IMR-90 (cell line): ENCODE data around the gene SLIT1.

Source experiments
- BHLHE40 ChIP-seq: fragments of 150-350 bp; IDR thresholded peaks from 2 replicates; pipeline ENCODE4 v1.6.1; 2016; ENCODE audit warnings: mild to moderate bottlenecking, low read depth, low read length
- CEBPB ChIP-seq: IDR thresholded peaks from 2 replicates; pipeline ENCODE4 v1.6.1; 2012; ENCODE audit warnings: low read depth, low read length, improper control_type of control experiment
- CHD1 ChIP-seq: IDR thresholded peaks from 2 replicates; pipeline ENCODE4 v1.6.1; 2012; ENCODE audit warnings: low read depth, low read length, improper control_type of control experiment
- CTCF ChIP-seq: conservative IDR thresholded peaks from 2 replicates; pipeline ENCODE4 v1.5.1; 2012; ENCODE audit warnings: mild to moderate bottlenecking, low read depth, low read length, improper control_type of control experiment
- ELK1 ChIP-seq: fragments of 150-350 bp; IDR thresholded peaks from 2 replicates; pipeline ENCODE4 v1.6.1; 2016; ENCODE audit warnings: low read depth, mild to moderate bottlenecking, low read length, moderate library complexity, borderline replicate concordance
- FOS ChIP-seq: fragments of 150-350 bp; IDR thresholded peaks from 2 replicates; pipeline ENCODE4 v1.6.1; 2016; ENCODE audit warnings: low read depth, low read length
- MAFK ChIP-seq: IDR thresholded peaks from 2 replicates; pipeline ENCODE4 v1.6.1; 2012; ENCODE audit warnings: low read depth, low read length, improper control_type of control experiment
- NFE2L2 ChIP-seq: fragments of 150-350 bp; IDR thresholded peaks from 2 replicates; pipeline ENCODE4 v1.6.1; 2016; ENCODE audit warnings: low read depth, mild to moderate bottlenecking, low read length
- POLR2A ChIP-seq: IDR thresholded peaks from 2 replicates; pipeline ENCODE4 v1.6.1; 2012; ENCODE audit warnings: mild to moderate bottlenecking, low read depth, low read length
- RAD21 ChIP-seq: IDR thresholded peaks from 2 replicates; pipeline ENCODE4 v1.6.1; 2012; ENCODE audit warnings: low read length, improper control_type of control experiment
- SMC3 ChIP-seq: fragments of 150-350 bp; IDR thresholded peaks from 2 replicates; pipeline ENCODE4 v1.6.1; 2016; ENCODE audit warnings: low read depth, mild to moderate bottlenecking, antibody characterized with exemption, low read length, moderate library complexity
- USF2 ChIP-seq: fragments of 150-350 bp; IDR thresholded peaks from 2 replicates; pipeline ENCODE4 v1.6.1; 2017; ENCODE audit warnings: mild to moderate bottlenecking, antibody characterized with exemption, low read length, low read depth

- no peak for TF ChIP-seq POLR2A
- no peak for TF ChIP-seq CTCF
- TF ChIP-seq MAFK = no peak
- TF ChIP-seq RAD21 = no peak
- TF ChIP-seq USF2 = no peak
- no peak for TF ChIP-seq CEBPB
- TF ChIP-seq BHLHE40 = no peak
- no peak for TF ChIP-seq CHD1
- no peak for TF ChIP-seq NFE2L2
- no peak for TF ChIP-seq ELK1
- TF ChIP-seq SMC3 = no peak
- no peak for TF ChIP-seq FOS
These were observed 116.7 kb downstream of the SLIT1 start for GRCh38 chr10:97069026-97069425.
